Inflammatory macrophage (primary cell): Measurements from ENCODE around the gene PYGB.
"Not testable (repeated sequence)": the region's sequence is repeated elsewhere in the genome, so short reads cannot be mapped to it uniquely, and the experiment has no call there.

ENCODE experiments used
- DNase-seq, 2 donors: peaks; one replicate each; pipeline ENCODE4 v3.0.0-alpha.2; 2020 to 2022

Gene PYGB

DNA sequence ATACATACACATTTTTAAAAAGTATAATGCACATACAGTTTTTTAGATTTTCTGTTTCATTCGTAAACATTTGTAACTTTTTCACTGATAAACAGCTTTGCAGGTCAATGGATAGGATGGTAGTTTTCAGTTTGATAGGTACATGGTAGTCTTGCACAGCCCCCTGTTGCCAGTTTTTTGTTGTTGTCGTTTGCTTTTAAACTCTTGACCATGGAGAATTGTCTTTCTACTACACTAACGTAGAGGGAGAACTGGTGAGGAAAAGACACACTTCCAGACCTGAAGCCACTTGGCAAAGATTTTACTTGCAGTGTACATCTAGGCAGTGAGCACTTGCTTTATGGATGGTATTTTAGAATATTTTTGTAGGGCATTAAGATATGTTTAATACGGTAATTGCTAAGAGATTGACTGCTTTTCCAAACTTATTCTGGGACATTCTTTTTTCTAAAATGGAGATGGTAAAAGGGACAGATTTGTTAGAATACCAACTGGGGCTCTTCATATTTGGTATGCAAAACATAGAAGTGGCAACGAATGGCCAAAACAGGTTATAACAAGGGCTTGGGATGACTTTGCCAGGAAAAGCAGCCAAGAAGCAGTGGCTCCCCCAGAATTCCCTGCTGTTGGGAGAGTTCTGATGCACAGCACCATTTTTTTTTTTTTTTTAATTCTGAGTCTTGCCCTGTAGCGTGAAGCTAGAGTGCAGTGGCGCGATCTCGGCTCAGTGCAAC lies 1.5 kb downstream of the PYGB start:
- DNase-seq = no peak

GRCh38 chr20:25250508-25250907 lies 2.6 kb downstream of the PYGB start:
- DNase-seq = no peak

GRCh38 chr20:25251019-25251418 lies 3.1 kb downstream of the PYGB start:
- DNase-seq = no peak

GRCh38 chr20:25251558-25251957 lies 3.7 kb downstream of the PYGB start:
- DNase-seq = no peak

- DNase-seq = no peak
Measured at GRCh38 chr20:25252230-25252651, 4.4 kb downstream of the PYGB start.

GRCh38 chr20:25252686-25253421 lies 5.0 kb downstream of the PYGB start:
- DNase-seq = peak; percentile 2 to 12

DNA sequence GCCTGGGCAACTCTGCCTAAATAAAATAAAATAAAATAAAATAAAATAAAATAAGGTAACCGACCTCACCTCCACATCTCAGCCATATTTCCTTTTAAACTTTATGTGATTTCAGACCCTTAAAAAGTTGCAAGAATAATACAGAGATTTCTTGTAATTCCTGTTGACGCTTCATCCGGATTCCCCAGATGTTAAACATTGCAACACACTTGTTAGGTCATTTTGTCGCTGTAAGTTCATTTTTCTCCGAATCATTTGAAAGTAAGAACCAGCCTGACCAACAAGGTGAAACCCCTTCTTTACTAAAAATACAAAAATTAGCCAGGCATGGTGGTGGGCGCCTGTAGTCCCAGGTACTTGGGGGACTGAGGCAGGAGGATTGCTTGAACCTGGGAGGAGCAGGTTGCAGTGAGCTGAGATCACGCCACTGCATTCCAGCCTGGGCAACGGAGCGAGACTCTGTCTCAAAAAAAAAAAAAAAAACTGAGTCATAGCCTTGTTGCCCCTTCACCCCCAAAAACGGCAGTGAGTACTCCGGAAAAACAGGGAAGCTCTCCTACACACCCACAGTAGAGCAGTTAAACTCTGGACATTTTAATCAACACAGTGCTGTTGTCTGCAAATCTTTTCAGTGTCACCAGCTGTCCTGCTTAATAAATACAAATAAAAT lies 5.9 kb downstream of the PYGB start:
- DNase-seq = peak; percentile 66 to 79

- DNase-seq = no peak
Measured at GRCh38 chr20:25254571-25254970, 6.7 kb downstream of the PYGB start.

DNA sequence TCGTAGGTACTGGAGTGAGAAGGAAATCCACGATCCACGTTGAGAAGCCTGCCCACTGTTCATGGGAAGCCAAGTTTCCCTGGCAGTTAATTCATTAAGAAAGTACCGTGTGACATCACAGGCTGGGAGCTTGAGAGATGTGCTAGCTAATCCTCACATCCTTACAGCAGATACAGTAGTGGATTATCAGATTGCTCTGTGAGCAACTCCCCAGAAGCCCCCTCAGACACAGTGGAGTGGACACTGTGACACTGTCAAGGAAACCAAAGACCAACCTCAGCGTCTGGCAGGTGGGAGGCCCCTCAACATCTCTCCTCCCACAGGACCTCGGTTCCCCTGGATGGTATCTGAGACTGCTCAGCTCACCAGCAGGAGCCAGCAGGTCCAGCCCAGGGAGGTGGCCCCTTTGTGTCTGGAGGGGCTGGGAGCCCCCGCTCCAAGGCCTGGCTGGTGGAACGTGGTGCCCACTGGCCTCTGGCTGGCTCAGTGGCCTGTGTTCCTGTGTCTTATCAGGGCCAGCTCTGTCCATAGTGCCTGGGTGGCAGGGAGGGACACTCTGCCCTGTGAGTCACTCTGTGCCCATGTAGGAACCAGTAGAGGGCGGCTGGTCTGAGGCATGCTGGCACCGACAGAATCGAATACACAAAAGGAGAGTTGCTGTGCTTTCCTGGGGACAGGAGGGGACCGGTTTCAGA lies 7.2 kb downstream of the PYGB start:
- peak; percentile 5 to 7 for DNase-seq

DNA sequence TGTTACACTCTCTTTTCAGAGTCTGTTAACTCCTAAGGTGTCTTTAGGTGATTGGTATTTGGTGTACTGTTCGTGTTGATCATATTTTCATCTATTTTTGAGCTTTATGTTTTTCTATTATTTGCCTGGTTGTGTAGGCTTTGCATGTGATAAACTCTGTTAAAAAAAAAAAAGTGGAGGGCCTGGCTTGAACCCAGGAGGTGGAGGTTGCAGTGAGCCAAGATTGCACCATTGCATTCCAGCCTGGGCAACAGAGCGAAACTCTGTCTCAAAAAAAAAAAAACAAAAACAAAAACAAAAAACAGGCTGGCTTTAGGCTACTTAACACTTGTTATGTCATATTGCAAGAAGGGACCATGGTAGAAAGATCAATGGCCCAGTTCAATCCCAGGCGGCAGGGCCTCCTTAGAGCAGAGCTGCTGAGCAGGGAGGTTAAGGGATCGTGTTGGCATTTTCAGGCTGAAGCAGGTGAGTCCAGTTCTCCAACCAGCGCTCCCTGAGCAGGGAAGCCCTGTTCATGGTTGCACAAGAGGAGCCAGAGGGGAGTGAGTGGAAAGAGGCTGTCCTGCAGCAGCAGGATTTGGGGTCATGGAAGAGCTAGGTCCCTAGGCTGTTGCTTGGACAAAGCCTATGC lies 8.5 kb downstream of the PYGB start:
- DNase-seq = no peak

- no peak for DNase-seq
Measured at GRCh38 chr20:25257130-25257529, 9.2 kb downstream of the PYGB start.

DNA sequence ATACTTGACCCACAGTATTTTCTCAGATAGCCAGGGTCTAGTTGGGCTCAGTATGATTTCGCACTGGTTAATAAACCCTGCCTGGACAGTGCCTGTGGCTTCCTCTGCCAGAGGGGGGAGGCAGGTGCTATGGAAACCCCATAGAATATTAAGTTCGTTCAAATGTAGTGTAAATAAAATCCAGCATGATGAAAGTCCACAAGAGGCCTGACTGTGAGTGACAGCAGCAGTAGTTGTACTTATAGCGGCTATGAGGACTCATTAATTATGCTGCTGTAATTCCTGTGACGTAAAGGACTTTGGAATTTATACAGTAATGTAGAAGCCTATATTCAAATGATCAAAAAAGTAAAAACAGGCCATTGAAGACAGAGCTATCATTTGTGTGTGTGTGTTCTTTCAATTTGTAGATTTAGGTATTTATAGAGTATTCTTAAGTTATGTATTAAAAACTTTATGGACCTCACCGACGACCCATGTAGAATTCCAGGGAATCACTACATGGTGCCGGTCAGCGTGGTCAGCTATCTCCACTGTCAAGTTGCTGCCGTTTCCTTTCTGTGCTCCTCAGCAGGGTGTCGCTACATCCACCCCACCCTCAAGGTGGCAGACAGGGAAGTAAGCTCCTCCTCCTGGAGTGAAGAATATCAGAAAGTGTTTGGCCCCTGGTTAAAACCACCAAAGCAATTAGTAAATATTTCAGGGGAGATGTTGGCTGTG lies 10.0 kb downstream of the PYGB start:
- no peak for DNase-seq

GRCh38 chr20:25258476-25258805 lies 10.6 kb downstream of the PYGB start:
- no peak for DNase-seq

GRCh38 chr20:25258828-25259227 lies 10.9 kb downstream of the PYGB start:
- DNase-seq = no peak

DNA sequence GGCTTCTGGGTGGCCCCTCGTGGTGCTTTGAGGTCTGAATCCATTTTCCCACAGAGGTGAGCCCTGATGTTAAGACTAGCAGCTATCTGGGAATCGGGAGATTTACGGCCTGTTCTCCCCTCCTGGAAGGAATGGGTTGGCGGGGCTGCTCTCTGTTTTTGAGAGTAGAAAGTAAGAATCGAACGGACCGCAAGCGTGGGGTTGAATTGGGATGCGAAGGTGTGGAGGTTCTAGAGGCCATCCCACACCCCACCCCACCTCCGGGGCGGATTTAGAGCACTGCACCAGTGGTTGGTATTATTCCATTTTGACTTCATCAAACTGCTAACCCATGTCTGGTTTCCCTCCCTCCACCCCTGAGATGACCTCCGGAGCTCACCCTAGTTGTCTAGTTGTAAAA lies 11.5 kb downstream of the PYGB start:
- no peak for DNase-seq

GRCh38 chr20:25259788-25260254 lies 11.9 kb downstream of the PYGB start:
- DNase-seq = no peak

DNA sequence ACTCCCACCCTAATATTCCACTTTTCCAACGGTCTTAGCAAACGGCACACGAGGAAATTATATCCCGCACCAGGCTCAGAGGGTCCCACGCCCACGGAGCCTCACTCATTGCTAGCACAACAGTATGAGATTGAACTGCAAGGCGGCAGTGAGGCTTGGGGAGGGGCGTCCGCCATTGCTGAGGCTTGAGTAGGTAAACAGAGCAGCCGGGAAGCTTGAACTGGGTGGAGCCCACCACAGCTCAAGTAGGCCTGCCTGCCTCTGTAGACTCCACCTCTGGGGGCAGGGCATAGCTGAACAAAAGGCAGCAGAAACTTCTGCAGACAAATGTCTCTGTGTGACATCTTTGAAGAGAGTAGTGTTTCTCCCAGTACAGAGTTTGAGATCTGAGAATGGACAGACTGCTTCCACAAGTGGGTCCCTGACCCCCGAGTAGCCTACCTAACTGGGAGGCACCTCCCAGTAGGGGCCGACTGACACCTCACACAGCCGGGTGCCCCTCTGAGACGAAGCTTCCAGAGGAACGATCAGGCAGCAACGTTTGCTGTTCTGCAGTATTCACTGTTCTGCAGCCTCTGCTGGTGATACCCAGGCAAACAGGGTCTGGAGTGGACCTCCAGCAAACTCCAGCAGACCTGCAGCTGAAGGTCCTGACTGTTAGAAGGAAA lies 13.0 kb downstream of the PYGB start:
- DNase-seq = not testable (repeated sequence)

- no peak for DNase-seq
Measured at GRCh38 chr20:25269057-25269832, 21.4 kb downstream of the PYGB start.

GRCh38 chr20:25269833-25270170 lies 21.9 kb downstream of the PYGB start:
- DNase-seq = no peak

- DNase-seq = no peak
Measured at GRCh38 chr20:25270829-25271251, 23.0 kb downstream of the PYGB start.
